KMS-11 (cell line): ENCODE data around the gene RDH12.

Source experiments
- H2AFZ ChIP-seq: fragments of 200-600 bp; sonication (generic); 2 replicates; pipeline ENCODE4 v1.6.1; 2016; ENCODE audit warnings: antibody characterized with exemption, mixed run types, low read depth
- H3K27ac ChIP-seq: fragments of 200-600 bp; sonication (generic); 2 replicates; pipeline ENCODE4 v1.6.1; 2016; ENCODE audit warnings: mild to moderate bottlenecking, mixed run types
- H3K27me3 ChIP-seq: fragments of 200-600 bp; sonication (generic); 2 replicates; pipeline ENCODE4 v1.6.1; 2017; ENCODE audit warnings: mild to moderate bottlenecking, low read depth, mixed run types, moderate library complexity; ENCODE audit not compliant: insufficient read depth
- H3K36me3 ChIP-seq: fragments of 200-600 bp; sonication (generic); 2 replicates; pipeline ENCODE4 v1.6.1; 2017; ENCODE audit warnings: mild to moderate bottlenecking, mixed run types; ENCODE audit not compliant: insufficient read depth
- H3K4me1 ChIP-seq: fragments of 200-600 bp; sonication (generic); 2 replicates; pipeline ENCODE4 v1.6.1; 2016; ENCODE audit warnings: mild to moderate bottlenecking, low read depth, mixed run types; ENCODE audit not compliant: poor library complexity, severe bottlenecking
- H3K4me2 ChIP-seq: fragments of 200-600 bp; sonication (generic); 2 replicates; pipeline ENCODE4 v1.7.0; 2016; ENCODE audit warnings: mild to moderate bottlenecking, mixed run types
- H3K4me3 ChIP-seq: fragments of 200-600 bp; sonication (generic); IDR thresholded peaks from 2 replicates; pipeline ENCODE4 v1.6.1; 2017; ENCODE audit warnings: low read depth, low read length, mixed read lengths; ENCODE audit not compliant: insufficient read depth
- H3K79me2 ChIP-seq: fragments of 200-600 bp; sonication (generic); 2 replicates; pipeline ENCODE4 v1.6.1; 2016; ENCODE audit warnings: low read depth, mixed run types; ENCODE audit not compliant: insufficient read depth
- H3K9ac ChIP-seq: fragments of 200-600 bp; sonication (generic); 2 replicates; pipeline ENCODE4 v1.6.1; 2016; ENCODE audit warnings: mild to moderate bottlenecking, mixed run types
- H4K20me1 ChIP-seq: fragments of 200-600 bp; sonication (generic); 2 replicates; pipeline ENCODE4 v1.6.1; 2016; ENCODE audit warnings: mild to moderate bottlenecking, mixed run types; ENCODE audit not compliant: insufficient read depth
- TF ChIP-seq, protein P1 (sequence below): fragments of 200-600 bp; sonication (generic); conservative IDR thresholded peaks from 2 replicates; pipeline ENCODE4 v1.6.1; 2017; ENCODE audit warnings: low read depth, mild to moderate bottlenecking, antibody characterized with exemption, low read length, moderate library complexity, mixed read lengths

Gene RDH12

DNA sequence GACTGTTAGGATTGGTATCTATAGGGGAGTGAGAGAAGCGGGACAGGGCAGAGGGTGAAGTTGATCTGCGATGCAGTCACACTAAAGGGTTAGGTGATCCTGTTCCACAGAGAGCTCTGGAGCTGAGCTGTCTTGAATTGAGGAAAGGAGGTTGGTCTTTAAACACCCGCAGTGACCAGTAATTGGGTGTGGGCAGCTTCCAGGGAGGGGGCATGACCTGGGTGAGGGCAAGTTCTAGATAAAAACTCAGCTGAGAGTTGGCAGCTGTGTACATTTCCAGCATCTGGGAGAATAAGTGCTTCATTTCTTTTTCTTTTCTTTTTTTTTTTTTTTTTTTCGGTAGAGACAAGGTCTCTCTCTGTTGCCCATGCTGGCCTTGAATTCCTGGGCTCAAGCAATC is 35.1 kb downstream of the RDH12 start:
- Histone ChIP-seq H3K4me1 (no peaks in the 10 kb centered on the region), H3K27me3 (no peaks in the 10 kb centered on the region), H3K79me2 (no peaks in the 10 kb centered on the region), H3K27ac (no peak overlapping the region), H3K9ac (no peak overlapping the region), H3K4me3 (no peak overlapping the region), H2AFZ (no peak overlapping the region), H4K20me1 (no peaks in the 10 kb centered on the region), H3K36me3 (no peaks in the 10 kb centered on the region), H3K4me2 (no peak overlapping the region)
- TF ChIP-seq, protein P1, sequence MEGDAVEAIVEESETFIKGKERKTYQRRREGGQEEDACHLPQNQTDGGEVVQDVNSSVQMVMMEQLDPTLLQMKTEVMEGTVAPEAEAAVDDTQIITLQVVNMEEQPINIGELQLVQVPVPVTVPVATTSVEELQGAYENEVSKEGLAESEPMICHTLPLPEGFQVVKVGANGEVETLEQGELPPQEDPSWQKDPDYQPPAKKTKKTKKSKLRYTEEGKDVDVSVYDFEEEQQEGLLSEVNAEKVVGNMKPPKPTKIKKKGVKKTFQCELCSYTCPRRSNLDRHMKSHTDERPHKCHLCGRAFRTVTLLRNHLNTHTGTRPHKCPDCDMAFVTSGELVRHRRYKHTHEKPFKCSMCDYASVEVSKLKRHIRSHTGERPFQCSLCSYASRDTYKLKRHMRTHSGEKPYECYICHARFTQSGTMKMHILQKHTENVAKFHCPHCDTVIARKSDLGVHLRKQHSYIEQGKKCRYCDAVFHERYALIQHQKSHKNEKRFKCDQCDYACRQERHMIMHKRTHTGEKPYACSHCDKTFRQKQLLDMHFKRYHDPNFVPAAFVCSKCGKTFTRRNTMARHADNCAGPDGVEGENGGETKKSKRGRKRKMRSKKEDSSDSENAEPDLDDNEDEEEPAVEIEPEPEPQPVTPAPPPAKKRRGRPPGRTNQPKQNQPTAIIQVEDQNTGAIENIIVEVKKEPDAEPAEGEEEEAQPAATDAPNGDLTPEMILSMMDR: no peak

DNA sequence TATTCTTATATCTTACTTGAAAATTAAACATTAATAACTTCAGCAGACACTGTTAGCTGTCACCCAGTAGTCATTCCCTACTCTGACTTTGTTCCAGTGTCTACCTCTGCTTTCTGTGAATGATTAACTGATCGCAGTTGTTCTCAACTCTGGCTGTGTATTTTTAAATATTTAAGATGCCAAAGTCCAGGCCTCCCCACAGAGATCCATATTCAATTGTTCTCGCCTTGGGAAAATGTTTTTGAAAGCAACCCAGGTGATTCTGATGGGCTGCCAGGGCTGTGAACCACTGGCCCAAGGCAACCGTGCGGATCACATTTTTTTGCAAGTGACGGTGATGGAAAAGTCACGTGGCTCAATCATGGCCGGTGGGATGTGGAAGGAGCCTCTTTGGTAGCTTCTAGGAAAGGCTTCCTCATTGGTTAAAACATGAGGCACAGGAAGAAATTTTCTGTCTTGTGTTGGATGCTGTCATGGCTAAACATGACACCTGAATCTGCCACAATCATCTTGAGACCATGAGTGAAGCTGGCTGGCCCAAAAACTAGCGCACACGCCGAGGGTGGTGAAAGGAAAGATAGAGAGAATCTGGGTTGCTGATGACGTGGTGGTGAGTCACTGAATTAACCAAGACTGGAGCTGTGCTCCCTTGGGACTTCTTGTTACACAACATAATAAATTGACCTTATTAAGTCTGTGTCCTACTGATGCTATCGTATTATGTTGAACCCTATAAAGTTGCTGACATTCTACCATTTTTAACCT is 37.2 kb downstream of the RDH12 start:
- no peaks in the 10 kb centered on the region for H3K36me3 ChIP-seq
- TF ChIP-seq, protein P1: no peak
- H2AFZ ChIP-seq: no peak overlapping the region
- H4K20me1 ChIP-seq: no peaks in the 10 kb centered on the region
- H3K27me3 ChIP-seq: no peaks in the 10 kb centered on the region
- H3K9ac ChIP-seq: no peak overlapping the region
- no peaks in the 10 kb centered on the region for H3K79me2 ChIP-seq
- no peak overlapping the region for H3K27ac ChIP-seq
- no peak overlapping the region for H3K4me3 ChIP-seq
- H3K4me1 ChIP-seq: no peaks in the 10 kb centered on the region
- H3K4me2 ChIP-seq: no peak overlapping the region

DNA sequence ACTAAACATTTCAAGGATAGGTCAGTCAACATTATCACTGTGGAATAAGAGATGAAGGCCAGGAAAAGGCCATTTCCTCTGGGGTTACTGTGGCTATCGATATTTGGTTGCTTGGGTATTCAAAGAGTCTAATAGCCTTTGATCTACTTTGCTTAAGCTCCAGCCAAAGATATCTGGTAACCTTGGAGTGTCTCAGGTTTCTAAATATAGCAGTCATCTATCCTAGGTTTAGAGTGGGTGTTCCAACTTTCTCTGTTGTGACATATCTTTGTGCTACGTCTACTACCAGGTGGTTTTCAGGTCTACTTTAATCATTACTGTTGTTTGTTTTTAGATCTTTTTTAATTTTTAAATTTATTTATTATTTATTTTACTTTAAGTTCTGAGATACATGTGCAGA is 42.4 kb downstream of the RDH12 start:
- H3K36me3 ChIP-seq: no peaks in the 10 kb centered on the region
- H4K20me1 ChIP-seq: no peaks in the 10 kb centered on the region
- H3K79me2 ChIP-seq: no peaks in the 10 kb centered on the region
- no peak overlapping the region for H2AFZ ChIP-seq
- TF ChIP-seq, protein P1: no peak
- no peak overlapping the region for H3K4me3 ChIP-seq
- no peak overlapping the region for H3K27ac ChIP-seq
- H3K4me1 ChIP-seq: no peaks in the 10 kb centered on the region
- no peaks in the 10 kb centered on the region for H3K27me3 ChIP-seq
- no peak overlapping the region for H3K4me2 ChIP-seq
- H3K9ac ChIP-seq: no peak overlapping the region

DNA sequence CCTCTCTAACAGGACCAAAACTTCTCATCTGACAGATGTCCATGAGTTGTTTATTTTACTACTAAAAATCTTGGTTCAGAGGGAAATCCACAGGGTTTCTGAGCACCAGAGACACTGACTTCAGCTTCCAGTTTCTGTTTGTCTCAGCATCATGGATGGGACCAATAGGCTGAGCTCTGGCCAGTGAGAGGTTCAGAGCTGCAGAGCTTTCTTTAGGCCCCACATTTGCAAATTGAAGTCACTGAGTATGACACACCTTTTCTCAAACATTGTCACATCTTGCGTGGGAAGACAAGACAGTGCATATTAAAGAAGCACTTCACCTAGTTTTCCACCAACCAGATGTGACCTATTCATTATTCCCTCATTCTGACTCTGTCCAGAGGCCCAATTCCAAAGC is 45.2 kb downstream of the RDH12 start:
- Histone ChIP-seq H3K4me1 (no peaks in the 10 kb centered on the region), H3K4me2 (no peak overlapping the region), H4K20me1 (no peaks in the 10 kb centered on the region), H3K27me3 (no peaks in the 10 kb centered on the region), H3K9ac (no peak overlapping the region), H3K79me2 (no peaks in the 10 kb centered on the region), H3K4me3 (no peak overlapping the region), H3K27ac (no peak overlapping the region), H3K36me3 (no peaks in the 10 kb centered on the region), H2AFZ (no peak overlapping the region)
- TF ChIP-seq, protein P1: no peak
